ENCODE data around the gene RNASE13.

Gene RNASE13

DNA sequence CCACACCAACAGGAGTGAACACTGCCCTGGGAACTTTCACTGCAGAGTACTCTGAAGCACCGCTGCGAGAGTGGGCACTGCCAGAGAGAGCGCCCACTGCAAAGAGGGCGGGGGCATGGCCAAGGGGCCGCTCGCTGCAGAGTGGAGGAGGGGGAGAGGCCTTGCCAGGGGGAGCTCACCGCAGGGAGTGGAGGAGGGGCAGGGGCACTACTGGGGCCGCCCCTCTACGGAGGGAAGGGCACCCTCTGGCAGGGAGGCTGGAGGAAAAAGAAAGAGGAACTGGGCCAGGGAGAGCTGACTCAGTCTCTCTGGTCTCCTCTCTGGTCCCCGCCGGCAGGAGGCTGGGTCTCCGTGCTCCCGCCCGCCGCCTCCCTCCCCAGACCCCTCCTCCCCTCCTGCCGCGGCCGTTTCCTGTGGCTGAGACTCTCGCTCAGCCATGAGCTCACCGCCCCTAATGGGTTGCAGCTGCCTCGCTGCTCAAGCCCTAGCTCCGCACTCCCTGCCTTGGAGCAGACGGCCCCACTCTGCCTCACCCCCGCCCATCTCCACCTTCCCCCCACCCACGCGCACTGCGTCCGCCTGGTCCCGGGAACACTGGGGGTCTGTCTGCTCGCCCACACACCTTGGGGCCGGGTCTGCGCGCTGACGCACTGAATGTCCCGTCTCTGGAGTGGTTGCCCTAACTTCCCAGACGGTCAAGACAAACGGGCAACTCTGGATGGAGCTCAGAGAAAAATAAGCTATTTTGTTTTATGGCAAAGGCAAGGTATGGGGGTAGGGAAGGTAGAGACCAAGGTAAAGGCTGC, 36.8 kb upstream of the RNASE13 start:
- peak; percentile 48 for TF ChIP-seq POLR2AphosphoS5 (IDR thresholded peaks at IDR 0.05; ENCODE audit: low read depth, low read length)
- TF ChIP-seq FOXP2 (optimal IDR thresholded peaks at IDR 0.05; ENCODE audit: borderline replicate concordance, extremely low read depth, extremely low read length, insufficient read depth) = no peak
- 0 out of 2 replicates have a peak, but pooled peaks have one; percentile 51 for TF ChIP-seq TAF1 (IDR thresholded peaks at IDR 0.05; ENCODE audit: borderline replicate concordance, insufficient read depth, low read length)
- TF ChIP-seq, protein P1, sequence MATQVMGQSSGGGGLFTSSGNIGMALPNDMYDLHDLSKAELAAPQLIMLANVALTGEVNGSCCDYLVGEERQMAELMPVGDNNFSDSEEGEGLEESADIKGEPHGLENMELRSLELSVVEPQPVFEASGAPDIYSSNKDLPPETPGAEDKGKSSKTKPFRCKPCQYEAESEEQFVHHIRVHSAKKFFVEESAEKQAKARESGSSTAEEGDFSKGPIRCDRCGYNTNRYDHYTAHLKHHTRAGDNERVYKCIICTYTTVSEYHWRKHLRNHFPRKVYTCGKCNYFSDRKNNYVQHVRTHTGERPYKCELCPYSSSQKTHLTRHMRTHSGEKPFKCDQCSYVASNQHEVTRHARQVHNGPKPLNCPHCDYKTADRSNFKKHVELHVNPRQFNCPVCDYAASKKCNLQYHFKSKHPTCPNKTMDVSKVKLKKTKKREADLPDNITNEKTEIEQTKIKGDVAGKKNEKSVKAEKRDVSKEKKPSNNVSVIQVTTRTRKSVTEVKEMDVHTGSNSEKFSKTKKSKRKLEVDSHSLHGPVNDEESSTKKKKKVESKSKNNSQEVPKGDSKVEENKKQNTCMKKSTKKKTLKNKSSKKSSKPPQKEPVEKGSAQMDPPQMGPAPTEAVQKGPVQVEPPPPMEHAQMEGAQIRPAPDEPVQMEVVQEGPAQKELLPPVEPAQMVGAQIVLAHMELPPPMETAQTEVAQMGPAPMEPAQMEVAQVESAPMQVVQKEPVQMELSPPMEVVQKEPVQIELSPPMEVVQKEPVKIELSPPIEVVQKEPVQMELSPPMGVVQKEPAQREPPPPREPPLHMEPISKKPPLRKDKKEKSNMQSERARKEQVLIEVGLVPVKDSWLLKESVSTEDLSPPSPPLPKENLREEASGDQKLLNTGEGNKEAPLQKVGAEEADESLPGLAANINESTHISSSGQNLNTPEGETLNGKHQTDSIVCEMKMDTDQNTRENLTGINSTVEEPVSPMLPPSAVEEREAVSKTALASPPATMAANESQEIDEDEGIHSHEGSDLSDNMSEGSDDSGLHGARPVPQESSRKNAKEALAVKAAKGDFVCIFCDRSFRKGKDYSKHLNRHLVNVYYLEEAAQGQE (IDR thresholded peaks at IDR 0.05; ENCODE audit: insufficient read depth in 1 of 2, low read depth in 2 of 2, low read length in 2 of 2) = no peak
- no peak; the same call in 1 of the 2 replicates for TF ChIP-seq SIN3A (IDR thresholded peaks at IDR 0.05; ENCODE audit: borderline replicate concordance, insufficient read depth, low read length)

- TF ChIP-seq SIN3A (IDR thresholded peaks at IDR 0.05; ENCODE audit: borderline replicate concordance, insufficient read depth, low read length) (no peak), POLR2AphosphoS5 (IDR thresholded peaks at IDR 0.05; ENCODE audit: low read depth, low read length) (no peak), FOXP2 (optimal IDR thresholded peaks at IDR 0.05; ENCODE audit: borderline replicate concordance, extremely low read depth, extremely low read length, insufficient read depth) (no peak), TAF1 (IDR thresholded peaks at IDR 0.05; ENCODE audit: borderline replicate concordance, insufficient read depth, low read length) (no peak)
- TF ChIP-seq, protein P1 (IDR thresholded peaks at IDR 0.05; ENCODE audit: insufficient read depth in 1 of 2, low read depth in 2 of 2, low read length in 2 of 2) = no peak
Measured at GRCh38 chr14:21070610-21071224, 36.1 kb upstream of the RNASE13 start.

DNA sequence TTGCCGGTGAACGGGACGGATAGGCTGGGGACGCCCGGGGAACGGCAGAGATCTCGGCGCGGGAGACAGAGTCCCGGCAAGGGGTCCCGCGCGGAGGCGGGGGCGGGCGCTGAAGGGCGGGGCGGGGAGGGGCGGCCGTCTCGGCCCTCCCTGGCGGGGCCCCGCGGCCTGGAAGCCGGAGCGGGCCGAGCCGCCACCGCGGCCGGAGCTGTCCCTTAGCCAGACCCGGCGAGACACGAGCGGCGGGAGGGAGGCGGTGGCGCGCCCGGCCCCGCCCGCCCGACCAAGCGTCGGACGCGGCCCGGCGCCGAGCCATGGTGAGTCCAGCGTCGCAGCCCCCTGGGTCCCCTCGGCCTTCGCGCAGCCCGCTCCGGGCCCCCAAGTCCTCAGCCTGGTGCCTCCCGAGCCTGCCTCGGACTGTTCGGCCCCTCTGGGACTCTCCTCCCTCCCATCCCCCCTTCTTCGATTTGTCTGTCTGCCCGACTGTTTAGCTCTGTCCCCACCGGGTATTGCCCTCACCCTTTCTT, 35.5 kb upstream of the RNASE13 start, which contains the start of gene ARHGEF40:
Gene ARHGEF40, plus strand, starts transcription at position 222 of the 527 bp plus-strand sequence. Its CDS starts 93 bp downstream, at position 315.
- TF ChIP-seq TAF1 (IDR thresholded peaks at IDR 0.05; ENCODE audit: borderline replicate concordance, insufficient read depth, low read length) (no peak), FOXP2 (optimal IDR thresholded peaks at IDR 0.05; ENCODE audit: borderline replicate concordance, extremely low read depth, extremely low read length, insufficient read depth) (no peak), POLR2AphosphoS5 (IDR thresholded peaks at IDR 0.05; ENCODE audit: low read depth, low read length) (no peak), SIN3A (IDR thresholded peaks at IDR 0.05; ENCODE audit: borderline replicate concordance, insufficient read depth, low read length) (no peak)
- TF ChIP-seq, protein P1 (IDR thresholded peaks at IDR 0.05; ENCODE audit: insufficient read depth in 1 of 2, low read depth in 2 of 2, low read length in 2 of 2) = no peak

DNA sequence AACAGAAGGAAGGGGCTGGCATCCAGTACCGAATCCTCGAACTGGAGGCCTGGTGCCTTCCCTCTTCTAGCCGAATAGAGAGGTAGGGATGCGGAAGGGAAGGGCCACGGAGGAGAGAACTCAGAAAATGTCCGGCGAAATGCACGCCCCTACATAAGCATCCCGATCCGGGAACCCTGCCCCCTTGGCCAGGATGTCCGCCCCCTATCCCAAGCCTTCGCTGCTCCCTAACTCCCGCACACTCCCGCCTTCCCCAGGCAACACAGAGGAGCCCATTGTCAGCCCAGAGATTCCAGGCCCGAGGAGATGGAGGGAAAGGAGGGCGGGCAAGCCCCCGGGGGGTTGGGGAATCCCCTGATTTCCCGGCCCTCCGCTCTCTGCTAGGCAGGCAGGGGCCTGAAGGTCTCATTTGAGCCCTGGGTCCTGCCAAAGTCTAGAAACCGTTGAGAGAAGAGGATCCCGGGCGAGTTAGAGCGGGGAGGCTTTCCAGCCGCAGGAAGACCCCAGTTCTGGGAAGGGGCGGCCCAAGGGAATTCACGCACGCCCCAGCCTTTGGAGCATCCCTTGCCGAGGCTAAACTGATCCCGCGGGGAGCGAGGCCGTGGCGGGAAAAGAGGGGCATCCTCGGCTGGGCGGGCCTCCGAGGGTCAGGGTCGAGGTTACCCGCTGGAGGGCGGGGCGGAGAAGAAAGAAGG, 34.9 kb upstream of the RNASE13 start:
- TF ChIP-seq, protein P1 (IDR thresholded peaks at IDR 0.05; ENCODE audit: insufficient read depth in 1 of 2, low read depth in 2 of 2, low read length in 2 of 2) = no peak
- no peak for TF ChIP-seq POLR2AphosphoS5 (IDR thresholded peaks at IDR 0.05; ENCODE audit: low read depth, low read length)
- no peak for TF ChIP-seq TAF1 (IDR thresholded peaks at IDR 0.05; ENCODE audit: borderline replicate concordance, insufficient read depth, low read length)
- TF ChIP-seq FOXP2 (optimal IDR thresholded peaks at IDR 0.05; ENCODE audit: borderline replicate concordance, extremely low read depth, extremely low read length, insufficient read depth) = no peak
- TF ChIP-seq SIN3A (IDR thresholded peaks at IDR 0.05; ENCODE audit: borderline replicate concordance, insufficient read depth, low read length) = no peak

All from PFSK-1 (cell line).